Esophagus (tissue), 2 donors: ENCODE results near the gene ZNF835. TPM values are rescaled to one million over a fixed set of nuclear protein-coding genes. Genes with fewer than 3 reads are reported as not detected.

Experiments used
- H3K27ac ChIP-seq, 2 donors: one replicate each; pipeline ENCODE4 v1.5.1; 2013; ENCODE audit warnings: low read depth in 2 of 2, mild to moderate bottlenecking in 2 of 2, inconsistent platforms in 1 of 2, low read length in 1 of 2, moderate library complexity in 1 of 2
- H3K27me3 ChIP-seq, 2 donors: one replicate each; pipeline ENCODE4 v1.6.1; 2013; ENCODE audit warnings: low read length in 2 of 2, control low read depth in 1 of 2, mild to moderate bottlenecking in 1 of 2; ENCODE audit not compliant: insufficient read depth in 2 of 2, control insufficient read depth in 1 of 2
- H3K36me3 ChIP-seq, 2 donors: one replicate each; pipeline ENCODE4 v1.6.1; 2013; ENCODE audit warnings: low read length in 1 of 2; ENCODE audit not compliant: control insufficient read depth in 2 of 2, insufficient read depth in 2 of 2
- H3K4me1 ChIP-seq, 2 donors: one replicate each; pipeline ENCODE4 v1.6.1; 2013; ENCODE audit warnings: low read length in 1 of 2; ENCODE audit not compliant: control insufficient read depth in 2 of 2, insufficient read depth in 2 of 2
- H3K4me3 ChIP-seq, 2 donors: one replicate each; pipeline ENCODE4 v1.5.1; 2013; ENCODE audit warnings: low read length in 2 of 2, mild to moderate bottlenecking in 2 of 2, low read depth in 1 of 2, moderate library complexity in 1 of 2
- H3K9me3 ChIP-seq, 2 donors: one replicate each; pipeline ENCODE4 v1.6.1; 2013; ENCODE audit warnings: mild to moderate bottlenecking in 2 of 2, low read depth in 1 of 2, low read length in 1 of 2, moderate library complexity in 1 of 2; ENCODE audit not compliant: control insufficient read depth in 2 of 2, insufficient read depth in 1 of 2
- WGBS, 2 donors: extraction: QIAGEN DNeasy Blood & Tissue Kit; methylation state at CpG; one replicate each; pipeline ENCODE4 v1.1.7; 2013; 5-methylcytosine and 5-hydroxymethylcytosine counted together
- polyA plus RNA-seq, 2 donors: library from polyadenylated mRNA; stranded (reverse); fragments of 200-250 nt; gene quantifications; one replicate each; pipeline ENCODE4 v1.2.3, GENCODE V29; 2013
- donor health status: healthy with polysubstance abuse.
- donor health status: Bipolar disorder and iron deficiency.

The ZNF835 gene
- polyA plus RNA-seq, 2 donors, result 0.12 to 0.18 TPM

DNA sequence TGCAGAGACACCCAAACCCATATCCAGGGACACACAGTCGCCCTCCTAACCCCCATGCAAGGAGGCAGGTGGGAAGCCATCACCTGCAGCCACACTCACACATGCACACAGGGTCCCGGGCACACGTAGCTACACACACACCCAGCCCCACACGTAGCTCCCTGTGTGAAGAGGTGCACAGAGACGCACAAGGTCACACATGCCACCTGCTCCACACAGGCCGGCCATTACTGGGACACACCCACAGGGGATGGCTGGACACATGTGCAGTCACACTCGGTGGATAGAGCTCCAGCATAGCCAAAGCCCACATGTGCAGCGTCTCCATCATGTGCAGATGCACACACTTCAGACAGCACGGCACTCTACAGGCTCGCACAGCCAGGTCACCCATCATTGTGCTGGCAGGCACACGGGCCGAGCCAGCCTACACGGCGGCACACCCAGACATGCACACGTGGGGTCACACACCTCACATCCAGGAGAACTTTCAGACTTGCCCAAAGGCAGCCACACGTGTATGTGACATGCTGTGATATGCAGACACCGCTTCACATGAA, 1.1 kb downstream of the ZNF835 start:
- Histone ChIP-seq H3K4me3 (peak overlapping the region in 1 of 2 donors; percentile 63), H3K27ac (no peak overlapping the region), H3K4me1 (peaks cover 0 to 10% of the 10 kb centered on the region in 2 donors), H3K36me3 (peaks cover 0 to 3% of the 10 kb centered on the region in 2 donors), H3K9me3 (peaks cover 11 to 25% of the 10 kb centered on the region in 2 donors), H3K27me3 (no peaks in the 10 kb centered on the region)
- 68 to 70% methylated on average over 17 of the region's 17 CpGs for WGBS, 2 donors

- Histone ChIP-seq H3K27ac (no peak overlapping the region), H3K27me3 (no peaks in the 10 kb centered on the region), H3K4me3 (no peak overlapping the region), H3K9me3 (peaks cover 19 to 38% of the 10 kb centered on the region in 2 donors), H3K36me3 (no peaks in the 10 kb centered on the region), H3K4me1 (peaks cover 0 to 10% of the 10 kb centered on the region in 2 donors)
- 88% methylated on average over 9 of the region's 9 CpGs for WGBS, 2 donors
Observed at GRCh38 chr19:56668676-56669075, 2.9 kb downstream of the ZNF835 start.

DNA sequence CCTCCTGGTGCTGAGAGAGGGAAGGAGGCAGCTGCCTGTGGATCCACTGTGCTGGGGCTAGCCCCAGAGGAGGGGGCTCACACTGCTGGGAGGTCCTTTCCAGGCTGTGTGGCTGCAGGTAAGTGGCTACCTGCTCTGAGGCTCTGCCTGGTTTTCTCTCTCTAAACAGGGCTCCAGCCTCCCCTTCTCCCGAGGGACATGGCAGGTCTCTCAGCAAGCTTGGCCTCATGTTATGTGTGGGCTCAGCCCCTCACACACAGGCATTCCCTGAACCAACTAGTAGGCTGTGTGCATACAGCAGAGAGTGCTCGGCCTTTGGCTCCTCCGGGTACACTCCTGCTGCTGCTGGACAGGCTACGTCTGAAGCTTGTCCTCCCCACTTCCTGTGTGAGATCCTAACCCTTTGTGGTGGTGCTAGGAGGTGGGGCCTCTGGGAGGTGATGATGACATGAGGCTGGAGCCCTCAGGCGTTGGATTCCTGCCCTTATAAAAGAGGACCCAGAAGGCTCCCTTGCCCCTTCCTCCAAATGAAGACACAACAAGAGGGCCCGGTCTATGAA, 4.2 kb downstream of the ZNF835 start:
- 71 to 78% methylated on average over 6 of the region's 6 CpGs for WGBS, 2 donors
- H3K36me3 ChIP-seq, result no peaks in the 10 kb centered on the region
- no peak overlapping the region for H3K4me3 ChIP-seq
- H3K9me3 ChIP-seq, result peaks cover 26 to 43% of the 10 kb centered on the region in 2 donors
- no peak overlapping the region for H3K27ac ChIP-seq
- peaks cover 0 to 10% of the 10 kb centered on the region in 2 donors for H3K4me1 ChIP-seq
- no peaks in the 10 kb centered on the region for H3K27me3 ChIP-seq

GRCh38 chr19:56664511-56664910, 7.0 kb downstream of the ZNF835 start:
- Histone ChIP-seq H3K36me3 (no peaks in the 10 kb centered on the region), H3K9me3 (peaks cover 32 to 35% of the 10 kb centered on the region in 2 donors), H3K4me1 (no peaks in the 10 kb centered on the region), H3K27me3 (no peaks in the 10 kb centered on the region), H3K4me3 (no peak overlapping the region), H3K27ac (no peak overlapping the region)
- WGBS, 2 donors, result 88 to 89% methylated on average over 36 to 43 of the region's 43 CpGs

DNA sequence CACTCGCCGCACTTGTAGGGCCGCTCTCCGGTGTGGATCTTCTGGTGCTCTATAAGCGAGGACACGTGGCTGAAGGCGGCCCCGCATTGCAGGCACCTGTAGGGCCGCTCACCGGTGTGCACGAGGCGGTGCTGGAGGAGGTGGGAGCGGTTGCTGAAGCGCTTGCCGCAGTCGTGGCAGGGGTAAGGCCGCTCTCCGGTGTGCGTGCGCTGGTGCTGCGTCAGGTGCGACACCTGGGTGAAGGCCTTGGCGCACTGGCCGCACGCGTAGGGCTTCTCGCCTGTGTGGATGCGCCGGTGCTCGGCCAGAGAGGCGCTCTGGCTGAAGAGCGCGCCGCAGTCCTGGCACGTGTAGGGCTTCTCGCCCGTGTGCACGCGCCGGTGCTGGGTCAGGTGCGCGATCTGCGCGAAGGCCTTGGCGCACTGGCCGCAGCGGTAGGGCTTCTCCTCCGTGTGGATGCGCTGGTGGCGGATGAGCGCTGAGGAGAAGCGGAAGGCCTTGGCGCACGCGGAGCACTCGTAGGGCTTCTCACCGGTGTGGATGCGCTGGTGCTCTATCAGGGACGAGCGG, 7.5 kb downstream of the ZNF835 start:
- H3K4me3 ChIP-seq, result no peak overlapping the region
- H3K9me3 ChIP-seq, result peaks cover 32 to 37% of the 10 kb centered on the region in 2 donors
- H3K27me3 ChIP-seq, result no peaks in the 10 kb centered on the region
- H3K27ac ChIP-seq, result no peak overlapping the region
- no peaks in the 10 kb centered on the region for H3K4me1 ChIP-seq
- WGBS, 2 donors, result 87 to 89% methylated on average over 60 of the region's 60 CpGs
- no peaks in the 10 kb centered on the region for H3K36me3 ChIP-seq

DNA sequence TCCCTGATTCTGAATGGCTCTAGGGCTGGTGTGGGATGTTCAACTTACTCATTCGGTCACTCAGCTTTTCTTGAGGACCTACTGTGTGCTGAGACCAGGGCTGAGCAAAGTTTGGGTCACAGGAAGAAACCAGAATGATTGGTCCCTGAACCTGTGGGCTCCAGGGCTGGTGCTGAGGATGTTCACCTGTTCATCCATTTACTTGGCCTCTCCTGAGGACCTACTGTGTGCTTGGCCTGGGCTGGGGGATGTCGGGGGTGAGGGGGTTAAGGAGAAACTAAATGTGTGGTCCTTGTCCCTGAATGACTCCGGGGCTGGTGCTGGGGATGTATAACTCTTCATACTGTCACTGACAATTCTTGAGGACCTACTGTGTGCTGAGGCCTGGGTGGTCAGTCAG, 10.3 kb downstream of the ZNF835 start:
- 91 to 92% methylated on average over 3 of the region's 3 CpGs for WGBS, 2 donors
- H3K4me1 ChIP-seq, result no peaks in the 10 kb centered on the region
- no peaks in the 10 kb centered on the region for H3K27me3 ChIP-seq
- H3K27ac ChIP-seq, result no peak overlapping the region
- no peaks in the 10 kb centered on the region for H3K36me3 ChIP-seq
- no peak overlapping the region for H3K4me3 ChIP-seq
- peaks cover 28 to 36% of the 10 kb centered on the region in 2 donors for H3K9me3 ChIP-seq

- H3K4me3 ChIP-seq, result no peak overlapping the region
Observed at GRCh38 chr19:56660381-56661107, 11.0 kb downstream of the ZNF835 start.

GRCh38 chr19:56654151-56654550, 17.4 kb downstream of the ZNF835 start:
- Histone ChIP-seq H3K4me3 (no peak overlapping the region), H3K9me3 (peaks cover 7 to 11% of the 10 kb centered on the region in 2 donors), H3K36me3 (no peaks in the 10 kb centered on the region), H3K27me3 (no peaks in the 10 kb centered on the region), H3K27ac (no peak overlapping the region), H3K4me1 (no peaks in the 10 kb centered on the region)
- WGBS, 2 donors, result 72 to 73% methylated on average over 3 of the region's 3 CpGs

More at GRCh38 chr19:56660381-56661107, 11.0 kb downstream of the ZNF835 start:
- 21 to 25% methylated on average over 32 of the region's 32 CpGs for WGBS, 2 donors
- H3K27me3 ChIP-seq, result no peaks in the 10 kb centered on the region
- H3K36me3 ChIP-seq, result no peaks in the 10 kb centered on the region
- peaks cover 28 to 36% of the 10 kb centered on the region in 2 donors for H3K9me3 ChIP-seq
- no peak overlapping the region for H3K27ac ChIP-seq
- H3K4me1 ChIP-seq, result no peaks in the 10 kb centered on the region

GRCh38 chr19:56643460-56643955, 28.0 kb downstream of the ZNF835 start:
- Histone ChIP-seq H3K4me3 (no peak overlapping the region), H3K27ac (no peak overlapping the region), H3K27me3 (no peaks in the 10 kb centered on the region), H3K36me3 (no peaks in the 10 kb centered on the region), H3K9me3 (peaks cover 2 to 15% of the 10 kb centered on the region in 2 donors), H3K4me1 (no peaks in the 10 kb centered on the region)
- WGBS, 2 donors, result 17 to 23% methylated on average over 25 of the region's 25 CpGs
